ENCODE measurements around the gene CTBP2. TPM values are rescaled to one million over a fixed set of nuclear protein-coding genes. Genes with fewer than 3 reads are reported as not detected.

Gene CTBP2
- total and polyA plus RNA-seq, 10 of the 15 experiments (the other 5 are each of a cell fraction or from before 2014, with no cell fraction given), result 0.02 to 0.72 (median 0.06) TPM; not detected in 2

DNA sequence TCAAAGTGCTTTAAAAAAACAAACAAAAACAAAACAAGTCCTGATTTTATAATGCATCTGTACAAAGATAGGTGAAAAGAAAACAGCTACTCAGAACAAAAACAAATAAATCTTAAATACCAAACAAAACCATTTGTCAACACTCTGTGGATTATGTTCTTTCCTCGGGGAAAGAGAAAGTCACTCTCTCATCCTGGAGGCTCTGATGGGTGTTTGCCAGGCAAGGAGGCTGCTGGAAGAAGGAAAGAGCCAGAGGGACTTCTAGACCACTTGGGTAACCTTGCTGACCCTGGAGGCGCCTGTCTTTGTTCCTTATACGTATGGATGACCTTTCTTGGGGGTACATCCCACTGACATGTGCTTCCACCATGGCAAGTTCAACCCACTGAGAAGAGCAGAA is 125.7 kb downstream of the CTBP2 start (continued):
- TF ChIP-seq, protein P1, sequence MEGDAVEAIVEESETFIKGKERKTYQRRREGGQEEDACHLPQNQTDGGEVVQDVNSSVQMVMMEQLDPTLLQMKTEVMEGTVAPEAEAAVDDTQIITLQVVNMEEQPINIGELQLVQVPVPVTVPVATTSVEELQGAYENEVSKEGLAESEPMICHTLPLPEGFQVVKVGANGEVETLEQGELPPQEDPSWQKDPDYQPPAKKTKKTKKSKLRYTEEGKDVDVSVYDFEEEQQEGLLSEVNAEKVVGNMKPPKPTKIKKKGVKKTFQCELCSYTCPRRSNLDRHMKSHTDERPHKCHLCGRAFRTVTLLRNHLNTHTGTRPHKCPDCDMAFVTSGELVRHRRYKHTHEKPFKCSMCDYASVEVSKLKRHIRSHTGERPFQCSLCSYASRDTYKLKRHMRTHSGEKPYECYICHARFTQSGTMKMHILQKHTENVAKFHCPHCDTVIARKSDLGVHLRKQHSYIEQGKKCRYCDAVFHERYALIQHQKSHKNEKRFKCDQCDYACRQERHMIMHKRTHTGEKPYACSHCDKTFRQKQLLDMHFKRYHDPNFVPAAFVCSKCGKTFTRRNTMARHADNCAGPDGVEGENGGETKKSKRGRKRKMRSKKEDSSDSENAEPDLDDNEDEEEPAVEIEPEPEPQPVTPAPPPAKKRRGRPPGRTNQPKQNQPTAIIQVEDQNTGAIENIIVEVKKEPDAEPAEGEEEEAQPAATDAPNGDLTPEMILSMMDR (IDR thresholded peaks at IDR 0.05 in 2 of 3, conservative IDR thresholded peaks at IDR 0.05 in 1 of 3; ENCODE audit: control insufficient read depth in 2 of 3, extremely low read depth in 1 of 3, insufficient read depth in 1 of 3, low read depth in 3 of 3, low read length in 3 of 3), result no peak
- TF ChIP-seq KLF5 (IDR thresholded peaks at IDR 0.05; ENCODE audit: partially characterized antibody) (no peak), IKZF2 (IDR thresholded peaks at IDR 0.05) (no peak), PAX5 (IDR thresholded peaks at IDR 0.05; ENCODE audit: borderline replicate concordance, low read depth, low read length) (no peak), GATAD2B (conservative IDR thresholded peaks at IDR 0.05; ENCODE audit: low read depth) (no peak)

- no TSS peak for BruUV-seq (replicated peaks)
- ChIA-PET RAD21 (ENCODE audit: unreplicated experiment) (no interaction called here), POLR2A (no interaction called here), SMC1A (ENCODE audit: uncharacterized antibody, unreplicated experiment) (no interaction called here), CTCF (interaction anchor here (0.6 to 1.1 kb wide), 2 partner anchors 15 to 644 kb away, joined by 3 read pairs; no protein-coding TSS in a partner anchor)
- H3K36me3 ChIP-seq (ENCODE audit: control insufficient read depth in 2 of 2, insufficient read depth in 2 of 2, low read length in 1 of 2), result no peaks in the 10 kb centered on the region
- H3K4me3 ChIP-seq, result no peak overlapping the region
- H3K79me2 ChIP-seq (ENCODE audit: control insufficient read depth, insufficient read depth, low read length), result no peaks in the 10 kb centered on the region
- no peak overlapping the region for H3K9ac ChIP-seq (ENCODE audit: control insufficient read depth, insufficient read depth, low read length)
- in situ Hi-C loops (cut with MboI), result no loop called here
- FAIRE-seq, result no peak
- no peak for DNase-seq (ENCODE audit: low read depth, low spot score)
- H3K27ac ChIP-seq (ENCODE audit: control insufficient read depth, insufficient read depth), result no peak overlapping the region
- no peaks in the 10 kb centered on the region for H4K20me1 ChIP-seq (ENCODE audit: control insufficient read depth, insufficient read depth)
- H3K27me3 ChIP-seq (replicated peaks in 1 of 2; ENCODE audit: control insufficient read depth in 2 of 2, insufficient read depth in 2 of 2, low read length in 1 of 2), result peaks cover 0 to 4% of the 10 kb centered on the region in 2 experiments; a peak in 2 of 4 replicates
- intact Hi-C loops (cut with micrococcal nuclease; ENCODE audit: unreplicated experiment), result no loop called here
- H3K4me2 ChIP-seq (ENCODE audit: control insufficient read depth, insufficient read depth), result no peak overlapping the region
- no peak overlapping the region for H2AFZ ChIP-seq (ENCODE audit: control insufficient read depth, low read depth, low read length)
- H3K4me1 ChIP-seq (ENCODE audit: control insufficient read depth, insufficient read depth, low read length), result no peaks in the 10 kb centered on the region
- H3K9me3 ChIP-seq (replicated peaks; ENCODE audit: control insufficient read depth, insufficient read depth, low read length), result no peaks in the 10 kb centered on the region
- 68% methylated on average over 25 of the region's 27 CpGs for WGBS (ENCODE audit: insufficient coverage, insufficient replicate concordance, low lambda C conversion rate, missing lambda C conversion rate)
- no peak for TF ChIP-seq ZBED1 (IDR thresholded peaks at IDR 0.05; ENCODE audit: borderline replicate concordance)
- ATAC-seq, result no peak
These were observed 127.0 kb downstream of the CTBP2 start for GRCh38 chr10:125033146-125033924.

All from GM12878 (cell line).